Fibroblast of mammary gland (primary cell): Measurements from ENCODE around the gene HPCAL1.

Experiments
- DNase-seq: peaks from one replicate; pipeline ENCODE4 v3.0.0-alpha.2; 2010; ENCODE audit warnings: low read depth
- H3K4me3 ChIP-seq: 2 replicates; pipeline ENCODE4 v1.5.1; 2011; ENCODE audit warnings: low read depth, mild to moderate bottlenecking, low read length, moderate library complexity; ENCODE audit not compliant: control insufficient read depth
- TF ChIP-seq, protein P1 (sequence below): conservative IDR thresholded peaks from 2 replicates; pipeline ENCODE4 v1.5.1; 2011; ENCODE audit warnings: low read depth, low read length, inconsistent platforms; ENCODE audit not compliant: control insufficient read depth, insufficient read depth

Gene HPCAL1

DNA sequence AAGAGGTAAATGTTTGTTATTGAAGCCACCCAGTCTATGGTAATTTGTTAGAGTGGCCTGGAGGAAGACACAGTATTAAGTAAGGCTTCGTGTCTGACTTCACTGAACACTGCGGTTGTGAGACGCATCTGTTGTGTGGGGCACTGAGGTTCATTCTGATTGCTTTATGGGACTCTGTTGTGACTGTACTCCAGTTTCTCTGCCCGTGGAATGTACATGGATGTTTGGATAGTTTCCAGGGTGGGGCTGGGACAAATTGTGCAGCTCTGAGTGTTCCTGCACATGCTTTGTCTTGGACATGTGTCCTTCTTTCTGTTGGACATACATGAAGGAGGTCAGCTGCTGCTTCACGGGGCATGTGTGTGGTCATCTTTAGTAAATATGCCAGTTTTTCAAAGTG lies 86.9 kb downstream of the HPCAL1 start:
- TF ChIP-seq, protein P1, sequence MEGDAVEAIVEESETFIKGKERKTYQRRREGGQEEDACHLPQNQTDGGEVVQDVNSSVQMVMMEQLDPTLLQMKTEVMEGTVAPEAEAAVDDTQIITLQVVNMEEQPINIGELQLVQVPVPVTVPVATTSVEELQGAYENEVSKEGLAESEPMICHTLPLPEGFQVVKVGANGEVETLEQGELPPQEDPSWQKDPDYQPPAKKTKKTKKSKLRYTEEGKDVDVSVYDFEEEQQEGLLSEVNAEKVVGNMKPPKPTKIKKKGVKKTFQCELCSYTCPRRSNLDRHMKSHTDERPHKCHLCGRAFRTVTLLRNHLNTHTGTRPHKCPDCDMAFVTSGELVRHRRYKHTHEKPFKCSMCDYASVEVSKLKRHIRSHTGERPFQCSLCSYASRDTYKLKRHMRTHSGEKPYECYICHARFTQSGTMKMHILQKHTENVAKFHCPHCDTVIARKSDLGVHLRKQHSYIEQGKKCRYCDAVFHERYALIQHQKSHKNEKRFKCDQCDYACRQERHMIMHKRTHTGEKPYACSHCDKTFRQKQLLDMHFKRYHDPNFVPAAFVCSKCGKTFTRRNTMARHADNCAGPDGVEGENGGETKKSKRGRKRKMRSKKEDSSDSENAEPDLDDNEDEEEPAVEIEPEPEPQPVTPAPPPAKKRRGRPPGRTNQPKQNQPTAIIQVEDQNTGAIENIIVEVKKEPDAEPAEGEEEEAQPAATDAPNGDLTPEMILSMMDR, result no peak
- H3K4me3 ChIP-seq, result no peak overlapping the region
- peak; percentile 29 for DNase-seq

DNA sequence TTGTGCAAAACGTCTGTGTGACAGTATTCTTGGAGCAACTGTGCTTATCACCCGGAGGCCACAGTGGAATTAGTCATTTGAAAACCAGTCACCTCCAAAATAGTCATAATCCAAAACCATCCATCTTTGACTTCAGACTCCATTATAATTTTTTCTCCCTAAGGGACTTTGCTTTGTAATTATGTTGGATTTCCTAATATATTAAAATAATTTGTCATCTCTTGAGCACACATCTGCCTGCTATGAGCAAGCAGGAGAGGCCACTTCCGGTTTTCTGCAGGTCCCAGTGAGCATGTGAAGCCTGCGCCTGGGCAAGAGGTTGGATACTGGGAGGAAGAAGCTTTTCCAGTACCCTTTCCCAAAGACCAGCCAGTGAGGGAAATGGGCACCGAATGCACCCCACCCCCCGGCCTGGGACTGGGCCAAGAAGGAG lies 87.7 kb downstream of the HPCAL1 start:
- H3K4me3 ChIP-seq, result no peak overlapping the region
- peak; percentile 56 for DNase-seq

DNA sequence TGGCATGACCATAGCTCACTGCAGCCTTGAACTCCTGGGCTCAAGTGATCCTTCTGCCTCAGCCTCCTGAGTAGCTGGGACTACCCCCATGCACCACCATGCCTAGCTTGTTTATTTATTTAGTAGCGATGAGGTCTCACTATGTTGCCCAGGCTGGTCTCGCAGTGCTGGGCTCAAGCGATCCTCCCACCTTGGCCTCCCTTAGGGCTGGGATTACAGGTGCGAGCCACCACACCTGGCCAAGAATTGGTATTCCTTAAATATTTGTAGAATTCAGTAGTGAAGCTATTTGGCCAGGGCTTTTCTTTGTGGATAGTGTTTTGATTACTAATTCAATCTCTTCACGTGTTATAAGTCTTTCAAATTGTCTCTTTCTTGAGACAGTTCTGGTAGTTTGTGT lies 89.4 kb downstream of the HPCAL1 start:
- no peak for DNase-seq
- TF ChIP-seq, protein P1, result no peak
- H3K4me3 ChIP-seq, result no peak overlapping the region

More for the DNA sequence above, 87.7 kb downstream of the HPCAL1 start:
- TF ChIP-seq, protein P1, result no peak

DNA sequence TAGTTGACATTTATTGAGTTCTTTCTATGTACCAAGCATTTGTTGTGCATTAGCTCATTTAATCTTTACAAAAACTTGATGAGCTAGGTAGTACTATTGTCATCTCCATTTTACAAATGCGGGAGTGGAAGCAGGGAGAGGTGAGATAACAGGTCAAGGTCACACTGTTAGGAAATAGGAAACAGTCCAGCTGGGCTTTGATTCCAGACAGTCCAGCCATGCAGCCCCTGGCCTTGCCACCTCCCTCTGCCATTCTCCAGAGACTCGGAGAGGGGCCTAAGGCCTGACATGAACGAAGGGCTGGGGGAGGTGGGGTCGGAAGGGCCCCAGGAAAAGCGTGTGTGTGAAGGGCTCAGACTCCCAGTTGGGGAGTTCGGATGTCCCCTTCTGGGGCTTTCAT lies 89.8 kb downstream of the HPCAL1 start:
- no peak overlapping the region for H3K4me3 ChIP-seq
- no peak for DNase-seq
- TF ChIP-seq, protein P1, result no peak

DNA sequence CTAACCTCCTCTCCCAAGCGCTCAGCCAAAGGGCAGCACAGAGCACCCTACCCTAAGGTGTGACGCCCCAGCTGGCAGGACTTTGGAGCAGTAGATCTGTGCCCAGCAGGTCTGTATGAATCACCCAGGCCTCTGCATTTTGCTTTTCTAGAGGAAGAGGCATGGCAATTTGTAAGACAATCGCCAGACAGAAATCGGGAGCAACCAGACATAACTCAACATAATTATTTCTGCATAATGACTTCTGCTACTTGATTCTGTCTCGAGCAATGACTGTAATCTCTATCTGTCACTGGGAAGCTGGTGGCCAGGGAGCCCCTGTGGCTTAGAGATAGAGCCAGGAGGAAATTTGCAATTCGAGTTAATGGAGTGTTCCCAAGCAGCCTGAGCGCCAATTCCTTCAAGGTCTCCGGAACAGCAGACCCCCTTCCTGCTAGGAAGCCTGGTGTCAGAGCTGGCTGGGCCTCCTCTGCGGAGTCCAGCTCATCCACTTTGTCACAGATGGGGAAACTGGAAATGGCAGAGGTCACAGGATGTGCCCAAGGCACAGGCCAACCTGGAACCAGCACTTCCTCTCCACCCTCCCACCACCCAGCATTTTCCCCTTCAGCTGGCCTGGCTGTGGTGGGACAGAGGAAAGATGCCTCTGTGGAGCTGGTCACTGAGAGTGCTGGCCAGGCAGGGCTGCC lies 90.4 kb downstream of the HPCAL1 start:
- no peak for DNase-seq
- TF ChIP-seq, protein P1, result no peak
- no peak overlapping the region for H3K4me3 ChIP-seq

DNA sequence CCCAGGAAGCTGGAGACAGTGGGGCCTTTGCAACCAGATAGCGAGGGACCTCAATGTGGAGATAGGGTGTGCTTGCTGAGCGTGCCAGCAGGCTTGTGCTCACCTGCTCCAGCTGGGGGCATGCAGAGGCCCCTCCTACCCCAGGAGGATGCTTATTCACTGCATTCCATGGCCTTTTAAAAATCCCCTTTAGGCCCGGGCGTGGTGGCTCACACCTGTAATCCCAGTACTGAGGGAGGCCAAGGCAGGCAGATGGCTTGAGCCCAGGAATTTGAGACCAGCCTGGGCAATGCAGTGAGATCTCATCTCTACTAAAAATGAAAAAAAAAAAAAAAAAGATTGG lies 90.9 kb downstream of the HPCAL1 start:
- no peak overlapping the region for H3K4me3 ChIP-seq
- TF ChIP-seq, protein P1, result no peak
- DNase-seq, result no peak

DNA sequence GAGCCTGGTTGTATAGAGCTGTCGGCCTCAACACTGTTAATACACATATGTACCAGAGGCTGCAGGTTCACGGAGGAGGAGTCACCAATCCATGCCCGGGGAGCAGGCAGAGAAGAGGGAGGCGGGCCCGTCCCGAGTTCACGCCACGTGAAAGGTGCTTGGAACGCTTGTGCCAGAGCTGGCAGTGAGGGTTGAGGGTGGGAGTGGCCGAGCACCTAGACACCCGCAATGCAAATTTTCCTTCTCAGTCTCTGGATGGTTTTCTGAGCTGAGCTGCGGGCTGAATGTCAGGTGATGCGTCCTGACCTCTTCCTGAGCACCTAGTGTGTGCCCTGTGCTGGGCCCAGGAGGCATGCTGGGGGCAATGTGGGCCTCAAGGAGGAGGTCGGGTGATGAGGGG lies 93.2 kb downstream of the HPCAL1 start:
- no peak overlapping the region for H3K4me3 ChIP-seq
- no peak for DNase-seq
- TF ChIP-seq, protein P1, result no peak
